Stimulated activated CD4-positive, alpha-beta T cell treated with anti-CD3 and anti-CD28 coated beads, Interleukin-2, amount 100 ng/mL, for 4 hours (primary cell): ENCODE results near the gene CDH4.

Source experiments
- DNase-seq: peaks from one replicate; pipeline ENCODE4 v3.0.0-alpha.2; 2020; ENCODE audit warnings: low read depth

The CDH4 gene

DNA sequence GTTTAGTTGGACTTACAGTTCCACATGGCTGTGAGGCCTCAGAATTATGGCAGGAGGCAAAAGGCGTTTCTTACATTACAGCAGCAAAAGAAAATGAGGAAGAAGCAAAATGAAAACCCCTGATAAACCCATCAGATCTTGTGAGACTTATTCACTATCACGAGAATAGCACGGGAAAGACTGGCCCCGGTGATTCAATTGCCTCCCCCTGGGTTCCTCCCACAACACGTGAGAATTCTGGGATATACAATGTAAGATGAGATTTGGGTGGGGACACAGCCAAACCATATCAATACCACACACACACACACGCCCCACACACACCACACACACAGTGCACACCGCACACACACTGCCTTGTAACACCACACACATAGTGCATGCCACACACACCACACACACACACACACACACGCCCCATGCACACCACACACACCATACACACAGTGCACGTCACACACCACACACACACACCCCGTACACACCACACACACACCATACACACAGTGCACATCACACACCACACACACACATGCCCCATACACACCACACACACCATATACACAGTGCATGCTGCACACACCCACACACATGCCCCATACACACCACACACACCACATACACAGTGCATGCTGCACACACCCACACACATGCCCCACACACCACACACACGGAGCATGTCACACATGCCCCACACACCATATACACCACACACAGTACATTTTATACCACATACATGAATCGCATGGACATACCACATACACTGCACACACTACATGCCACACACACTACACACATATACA lies 503.1 kb downstream of the CDH4 start:
- DNase-seq = no peak

GRCh38 chr20:61755971-61756845 lies 504.1 kb downstream of the CDH4 start:
- DNase-seq = no peak

- no peak for DNase-seq
Measured at GRCh38 chr20:61756966-61757677, 505.1 kb downstream of the CDH4 start.

DNA sequence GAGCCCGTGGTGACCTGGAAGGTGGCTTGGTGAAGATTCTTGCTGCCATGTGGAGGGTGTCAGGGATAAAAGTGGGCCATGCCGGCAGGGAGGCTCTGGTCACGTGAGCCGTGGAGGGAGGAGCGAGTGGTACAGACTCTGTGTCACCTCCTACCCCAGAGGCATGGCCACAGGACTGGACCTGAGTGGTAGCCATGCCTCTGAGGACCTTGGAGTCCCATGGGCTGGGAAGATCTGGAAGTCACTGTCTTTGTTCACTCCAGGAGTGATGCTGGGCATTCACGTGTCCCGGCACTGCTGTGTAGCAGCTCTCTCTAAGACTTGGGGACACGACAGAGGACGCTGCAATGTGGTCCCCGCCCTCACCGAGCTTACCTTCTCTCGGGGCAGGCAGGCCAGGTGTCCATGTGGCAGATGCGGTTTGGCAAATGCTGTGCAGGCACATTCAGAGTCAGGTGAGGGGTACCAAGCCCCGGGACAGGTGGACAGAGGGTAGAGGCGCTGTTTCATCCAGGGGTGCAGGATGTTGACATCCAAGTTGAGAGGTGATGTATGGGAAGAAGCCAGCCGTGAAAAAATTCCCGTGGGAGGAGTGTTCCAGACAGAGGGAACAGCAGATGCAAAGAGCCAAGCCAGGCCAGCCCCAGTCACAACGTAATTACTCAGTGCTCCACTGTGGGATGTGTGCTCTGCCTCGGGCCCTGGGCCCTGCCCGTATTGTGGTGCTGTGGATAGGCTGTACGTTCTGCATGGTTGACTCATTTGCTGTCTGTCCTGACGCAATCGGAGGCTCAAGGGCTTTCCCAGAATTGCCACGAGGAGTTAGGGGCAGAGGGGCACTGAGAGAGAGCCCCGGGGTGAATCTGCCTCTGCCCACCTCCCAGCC lies 505.9 kb downstream of the CDH4 start:
- DNase-seq = no peak

GRCh38 chr20:61758564-61759200 lies 506.6 kb downstream of the CDH4 start:
- no peak for DNase-seq

DNA sequence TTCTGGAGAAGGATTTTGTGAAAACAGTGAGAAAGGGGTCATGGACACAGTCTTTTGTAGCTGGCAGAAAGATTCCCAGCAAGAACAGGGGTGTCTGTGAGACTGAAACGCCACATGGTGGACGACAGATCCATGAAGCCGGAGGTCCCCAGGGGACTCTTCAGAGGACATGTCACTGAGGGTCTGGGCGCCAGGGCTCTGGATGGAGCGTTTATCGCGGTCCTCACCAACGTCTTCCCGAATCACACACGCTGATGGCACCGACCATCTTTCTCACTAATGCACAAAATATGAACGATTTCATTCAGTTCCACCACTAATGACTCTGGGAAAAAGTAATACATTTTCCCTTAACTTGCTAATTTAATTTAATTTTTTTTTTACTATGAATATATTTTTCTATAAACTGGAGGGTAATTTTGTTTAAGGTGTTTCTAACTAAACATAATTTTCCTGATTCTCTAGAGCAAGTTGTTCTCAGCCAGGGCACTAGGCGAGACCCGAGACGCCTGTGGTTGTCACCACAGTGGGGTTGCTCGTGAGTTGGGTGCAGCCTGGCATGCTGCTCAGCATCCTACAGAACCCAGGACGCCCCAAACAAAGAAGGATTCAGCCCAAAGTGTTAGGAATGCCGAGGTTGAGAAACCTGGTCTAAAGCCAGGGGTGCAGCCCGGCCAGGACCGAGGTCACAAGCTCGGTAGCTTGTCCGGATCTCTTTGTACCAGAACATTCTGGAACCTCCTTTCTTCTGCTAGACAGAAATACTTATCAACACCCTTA lies 507.4 kb downstream of the CDH4 start:
- no peak for DNase-seq

- no peak for DNase-seq
Measured at GRCh38 chr20:61760321-61760720, 508.3 kb downstream of the CDH4 start.

- no peak for DNase-seq
Measured at GRCh38 chr20:61760731-61761130, 508.7 kb downstream of the CDH4 start.

- DNase-seq = no peak
Measured at GRCh38 chr20:61761453-61762166, 509.5 kb downstream of the CDH4 start.

DNA sequence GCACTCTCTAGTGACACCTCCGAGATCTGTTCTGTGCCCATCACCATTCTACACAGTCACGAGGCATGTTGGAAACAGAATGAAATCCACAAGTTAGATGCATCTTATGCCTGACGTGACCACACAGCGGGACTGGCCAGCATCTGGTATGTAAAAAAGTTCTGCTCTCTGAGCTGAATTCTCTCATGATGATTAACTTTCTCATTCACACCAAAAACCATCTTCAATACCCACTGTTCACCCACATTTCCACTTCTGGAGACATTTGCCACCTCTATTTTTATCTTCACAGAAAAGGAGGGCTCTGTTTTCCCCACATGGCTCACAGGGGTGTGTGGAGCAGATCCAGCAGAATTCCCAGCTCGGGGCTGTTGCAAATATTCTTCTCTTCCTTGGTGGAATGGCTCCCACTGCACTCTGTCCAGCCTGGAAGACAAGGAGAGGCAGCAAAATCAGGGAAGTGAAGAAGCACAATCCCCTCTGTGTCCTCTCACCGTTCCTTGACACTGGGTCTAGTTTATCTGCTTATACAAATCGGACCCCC lies 510.2 kb downstream of the CDH4 start:
- DNase-seq = no peak

- no peak for DNase-seq
Measured at GRCh38 chr20:61762886-61763739, 511.1 kb downstream of the CDH4 start.

- DNase-seq = no peak
Measured at GRCh38 chr20:61763740-61764400, 511.8 kb downstream of the CDH4 start.

- DNase-seq = no peak
Measured at GRCh38 chr20:61764471-61765025, 512.5 kb downstream of the CDH4 start.

- no peak for DNase-seq
Measured at GRCh38 chr20:61765081-61765870, 513.2 kb downstream of the CDH4 start.

GRCh38 chr20:61765871-61766654 lies 514.0 kb downstream of the CDH4 start:
- DNase-seq = no peak
